ENCODE data around the gene MTMR1.

MTMR1 gene

DNA sequence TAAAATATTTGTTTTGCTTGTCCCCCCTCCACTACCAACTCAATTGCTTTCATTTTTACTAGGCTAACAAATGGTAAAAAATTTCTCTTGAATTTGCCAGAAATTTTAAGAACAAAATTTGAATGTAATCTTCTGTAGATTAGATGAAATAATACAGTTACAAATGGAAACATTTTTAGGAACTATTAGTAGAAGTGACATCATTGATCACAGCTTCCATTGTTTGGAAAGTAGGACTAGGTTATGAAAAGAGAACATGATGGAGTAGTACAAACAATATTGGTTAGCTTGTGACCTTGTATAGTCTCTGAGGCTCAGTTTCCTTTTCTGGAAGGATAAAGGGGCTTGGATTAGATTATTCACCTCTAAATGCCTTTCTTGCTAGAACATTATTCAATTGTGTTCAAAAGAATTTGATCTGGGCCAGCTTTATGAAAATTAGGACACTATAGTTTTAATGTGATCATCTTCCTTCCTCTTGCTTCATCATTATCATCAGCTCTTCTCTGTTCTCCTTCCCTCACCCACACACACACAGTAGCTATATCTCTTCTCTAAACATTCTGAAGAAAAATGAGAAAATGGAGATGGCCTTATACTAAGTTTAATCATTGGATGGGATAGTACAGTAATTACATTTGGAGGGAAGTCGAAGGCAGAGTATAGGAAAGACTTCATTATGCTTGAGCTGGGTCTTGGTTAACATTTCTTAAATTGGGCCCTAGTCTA, 9.9 kb downstream of the MTMR1 start:
- no peak overlapping the region for H3K4me3 ChIP-seq (ENCODE audit: low read length)
- H3K36me3 ChIP-seq (ENCODE audit: insufficient read depth, low read length) = peaks cover 5% of the 10 kb centered on the region
- no peaks in the 10 kb centered on the region for H3K4me1 ChIP-seq (ENCODE audit: insufficient read depth, low read length)
- no peak overlapping the region for H2AFZ ChIP-seq (ENCODE audit: low read depth, low read length)
- no peaks in the 10 kb centered on the region for H3K9me3 ChIP-seq (ENCODE audit: low read length)
- H3K27me3 ChIP-seq (ENCODE audit: insufficient read depth, low read length) = no peaks in the 10 kb centered on the region

DNA sequence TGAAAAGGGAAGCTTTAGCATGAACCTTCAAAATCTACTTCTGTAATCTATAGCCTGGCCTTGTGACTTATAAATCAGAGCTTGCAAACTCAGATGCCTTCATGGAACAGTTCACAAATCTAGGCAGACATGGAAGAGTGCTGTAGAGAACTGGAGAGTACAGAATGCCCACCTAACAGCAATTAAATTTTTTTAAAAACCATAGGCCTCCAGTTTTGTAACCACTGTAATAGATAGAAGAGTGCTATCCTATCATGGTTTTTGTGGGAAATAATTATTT, 10.4 kb downstream of the MTMR1 start:
- H3K4me3 ChIP-seq (ENCODE audit: low read length) = no peak overlapping the region
- no peaks in the 10 kb centered on the region for H3K27me3 ChIP-seq (ENCODE audit: insufficient read depth, low read length)
- H2AFZ ChIP-seq (ENCODE audit: low read depth, low read length) = no peak overlapping the region
- H3K4me1 ChIP-seq (ENCODE audit: insufficient read depth, low read length) = no peaks in the 10 kb centered on the region
- no peaks in the 10 kb centered on the region for H3K9me3 ChIP-seq (ENCODE audit: low read length)
- peaks cover 5% of the 10 kb centered on the region for H3K36me3 ChIP-seq (ENCODE audit: insufficient read depth, low read length)

DNA sequence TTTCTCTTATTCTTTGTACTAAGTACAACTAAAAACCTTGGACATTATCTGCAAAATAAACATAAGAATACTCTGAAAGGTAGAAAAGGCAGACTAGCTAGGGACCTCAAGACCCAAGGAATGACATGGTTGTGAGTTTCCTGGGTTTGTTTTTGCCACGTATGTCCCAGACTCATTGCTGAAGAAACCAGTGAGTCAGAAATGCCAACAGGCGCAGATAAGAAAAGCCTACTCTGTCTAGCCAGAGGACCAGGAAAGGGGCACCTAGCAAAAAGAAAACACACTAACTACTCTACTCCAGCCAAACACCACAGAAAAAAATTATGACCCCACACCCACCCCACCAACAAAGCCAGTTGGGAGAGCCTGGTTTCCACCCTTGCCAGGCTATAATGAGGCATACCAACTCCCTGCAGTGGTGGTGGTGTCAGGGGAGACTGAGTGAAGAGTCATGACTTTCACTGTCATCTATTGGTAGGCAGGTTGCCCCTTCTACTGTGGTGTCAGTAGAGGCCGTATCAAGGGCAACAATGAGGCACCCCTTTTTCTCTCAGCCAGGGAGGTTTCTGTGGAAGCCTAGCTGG, 10.9 kb downstream of the MTMR1 start:
- no peaks in the 10 kb centered on the region for H3K4me1 ChIP-seq (ENCODE audit: insufficient read depth, low read length)
- H3K4me3 ChIP-seq (ENCODE audit: low read length) = no peak overlapping the region
- no peaks in the 10 kb centered on the region for H3K27me3 ChIP-seq (ENCODE audit: insufficient read depth, low read length)
- H3K36me3 ChIP-seq (ENCODE audit: insufficient read depth, low read length) = peaks cover 5% of the 10 kb centered on the region
- H3K9me3 ChIP-seq (ENCODE audit: low read length) = no peaks in the 10 kb centered on the region
- H2AFZ ChIP-seq (ENCODE audit: low read depth, low read length) = no peak overlapping the region

DNA sequence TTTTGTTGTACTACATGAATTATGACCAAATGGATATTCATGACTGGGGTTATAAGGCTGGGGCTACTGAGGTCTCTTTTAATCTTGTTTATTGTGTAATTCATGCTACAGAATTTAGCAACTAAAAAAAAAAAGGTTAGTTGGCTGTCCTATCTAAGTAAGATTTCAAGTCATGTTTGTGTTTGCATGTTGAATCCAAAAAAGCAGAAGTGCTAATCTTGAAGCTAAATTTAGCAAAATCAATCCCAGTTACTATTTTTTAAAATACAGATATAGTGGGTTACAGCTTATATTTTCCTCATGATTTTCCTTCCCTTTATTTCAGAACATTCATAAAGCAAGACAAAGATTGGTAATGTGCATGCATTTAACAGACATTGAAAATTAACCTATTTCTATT, 19.4 kb downstream of the MTMR1 start:
- Histone ChIP-seq H3K27me3 (ENCODE audit: insufficient read depth, low read length) (no peaks in the 10 kb centered on the region), H2AFZ (ENCODE audit: low read depth, low read length) (no peak overlapping the region)

DNA sequence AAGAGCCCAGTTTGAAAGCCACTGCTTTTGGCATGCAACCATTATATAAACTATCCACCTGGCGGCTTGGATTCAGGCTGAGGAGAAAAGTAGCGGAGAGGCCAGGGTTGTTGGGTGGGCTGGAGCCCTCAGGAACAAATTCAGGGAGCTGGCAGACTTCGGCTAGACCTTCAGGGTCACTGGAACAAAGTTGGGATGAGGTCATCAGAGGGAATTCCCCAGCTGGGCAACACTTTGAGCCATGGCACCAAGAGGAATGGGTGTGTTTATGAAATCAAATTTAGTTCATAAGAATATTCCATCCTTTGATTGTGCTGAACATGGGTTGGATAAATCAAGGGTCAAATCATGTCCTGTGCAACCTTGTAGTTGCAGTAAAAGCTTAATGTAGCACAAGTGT, 22.0 kb downstream of the MTMR1 start:
- H3K36me3 ChIP-seq (ENCODE audit: insufficient read depth, low read length) = no peaks in the 10 kb centered on the region
- no peak overlapping the region for H3K4me3 ChIP-seq (ENCODE audit: low read length)
- no peaks in the 10 kb centered on the region for H3K4me1 ChIP-seq (ENCODE audit: insufficient read depth, low read length)
- H3K27me3 ChIP-seq (ENCODE audit: insufficient read depth, low read length) = no peaks in the 10 kb centered on the region
- H2AFZ ChIP-seq (ENCODE audit: low read depth, low read length) = no peak overlapping the region
- H3K9me3 ChIP-seq (ENCODE audit: low read length) = no peaks in the 10 kb centered on the region

More for the DNA sequence above, 19.4 kb downstream of the MTMR1 start:
- Histone ChIP-seq H3K36me3 (ENCODE audit: insufficient read depth, low read length) (no peaks in the 10 kb centered on the region), H3K4me1 (ENCODE audit: insufficient read depth, low read length) (no peaks in the 10 kb centered on the region), H3K9me3 (ENCODE audit: low read length) (no peaks in the 10 kb centered on the region), H3K4me3 (ENCODE audit: low read length) (no peak overlapping the region)

DNA sequence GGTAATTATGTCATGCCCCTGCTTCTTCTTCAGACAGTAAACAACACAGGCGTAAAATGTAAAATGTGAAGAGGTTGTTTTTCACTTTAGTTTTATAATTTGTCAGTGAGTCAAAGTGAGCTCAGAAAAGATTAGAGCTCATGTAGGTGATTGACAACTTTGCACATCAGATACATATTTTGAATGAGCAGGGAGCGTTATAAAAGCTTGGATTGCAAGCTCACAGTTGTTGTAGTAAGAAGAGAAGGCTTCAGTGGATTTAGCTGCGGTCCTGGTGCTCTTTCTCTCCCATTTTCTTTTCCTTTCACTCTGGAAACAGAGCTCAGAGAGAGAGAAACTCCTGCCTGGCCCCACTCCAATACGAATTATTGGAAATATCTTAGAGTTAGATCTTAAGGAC, 26.4 kb downstream of the MTMR1 start:
- Histone ChIP-seq H3K36me3 (ENCODE audit: insufficient read depth, low read length) (no peaks in the 10 kb centered on the region), H3K4me3 (ENCODE audit: low read length) (no peak overlapping the region), H3K4me1 (ENCODE audit: insufficient read depth, low read length) (no peaks in the 10 kb centered on the region), H3K27me3 (ENCODE audit: insufficient read depth, low read length) (no peaks in the 10 kb centered on the region), H2AFZ (ENCODE audit: low read depth, low read length) (no peak overlapping the region), H3K9me3 (ENCODE audit: low read length) (no peaks in the 10 kb centered on the region)

DNA sequence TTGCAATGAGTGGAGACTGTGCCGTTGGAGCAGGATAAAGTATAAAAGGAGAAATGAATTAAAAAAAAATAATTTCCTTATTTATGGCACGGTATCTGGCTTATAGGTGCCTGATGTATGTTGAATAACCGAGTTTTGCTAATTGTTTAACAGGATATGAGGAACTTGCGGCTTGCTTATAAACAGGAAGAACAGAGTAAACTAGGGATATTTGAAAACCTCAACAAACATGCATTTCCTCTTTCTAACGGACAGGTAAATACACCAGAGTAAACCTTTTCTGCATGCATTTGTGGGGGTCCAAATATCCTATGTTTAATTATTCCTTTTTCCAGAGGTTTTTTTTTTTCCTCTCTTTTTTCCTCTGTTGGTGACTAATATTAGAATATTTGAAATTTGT, 36.8 kb downstream of the MTMR1 start:
- Histone ChIP-seq H3K27me3 (ENCODE audit: insufficient read depth, low read length) (peaks cover 2% of the 10 kb centered on the region), H3K4me1 (ENCODE audit: insufficient read depth, low read length) (no peaks in the 10 kb centered on the region), H3K4me3 (ENCODE audit: low read length) (no peak overlapping the region), H3K36me3 (ENCODE audit: insufficient read depth, low read length) (peaks cover 27% of the 10 kb centered on the region), H2AFZ (ENCODE audit: low read depth, low read length) (no peak overlapping the region), H3K9me3 (ENCODE audit: low read length) (no peaks in the 10 kb centered on the region)

DNA sequence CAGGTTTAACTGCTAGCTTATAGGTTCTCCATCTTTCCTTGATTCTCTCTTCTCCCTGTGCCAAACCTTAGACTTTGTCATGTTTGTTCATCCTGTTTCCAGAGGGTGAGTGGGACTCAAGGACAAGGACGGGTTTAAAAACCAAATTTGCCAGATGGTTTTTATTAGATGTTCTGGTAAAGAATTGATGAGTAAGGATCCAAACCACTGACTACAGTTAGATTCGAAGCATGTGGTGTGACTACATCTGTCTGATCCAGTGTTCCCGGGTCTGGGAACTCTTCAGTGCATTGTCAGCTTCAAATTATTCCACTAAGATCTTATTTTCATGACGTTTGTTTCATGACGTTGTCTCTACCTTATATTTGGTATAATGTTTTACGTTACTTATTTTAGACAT, 37.5 kb downstream of the MTMR1 start:
- Histone ChIP-seq H3K9me3 (ENCODE audit: low read length) (no peaks in the 10 kb centered on the region), H2AFZ (ENCODE audit: low read depth, low read length) (no peak overlapping the region), H3K4me1 (ENCODE audit: insufficient read depth, low read length) (no peaks in the 10 kb centered on the region), H3K4me3 (ENCODE audit: low read length) (no peak overlapping the region), H3K36me3 (ENCODE audit: insufficient read depth, low read length) (peaks cover 33% of the 10 kb centered on the region), H3K27me3 (ENCODE audit: insufficient read depth, low read length) (peaks cover 2% of the 10 kb centered on the region)

DNA sequence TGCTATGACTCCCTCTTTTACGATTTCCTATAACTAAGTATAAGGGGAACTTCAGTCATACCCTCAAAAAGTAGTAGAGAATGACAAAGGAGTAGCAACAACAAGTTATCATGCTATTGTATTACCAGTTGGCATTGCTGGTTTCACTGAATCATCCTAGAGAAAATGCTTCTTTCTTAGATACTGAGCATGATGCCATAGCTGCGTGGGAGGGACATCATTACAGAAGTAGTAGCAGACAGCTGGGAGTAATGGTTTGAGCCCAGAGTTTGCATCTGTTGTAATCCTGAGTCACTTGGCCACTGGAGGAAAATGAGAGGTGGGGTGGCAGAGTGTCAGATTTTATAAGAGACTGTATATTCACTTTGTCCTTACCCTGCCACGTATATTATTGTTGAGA, 38.6 kb downstream of the MTMR1 start:
- Histone ChIP-seq H3K4me1 (ENCODE audit: insufficient read depth, low read length) (no peaks in the 10 kb centered on the region), H2AFZ (ENCODE audit: low read depth, low read length) (no peak overlapping the region), H3K4me3 (ENCODE audit: low read length) (no peak overlapping the region), H3K9me3 (ENCODE audit: low read length) (no peaks in the 10 kb centered on the region), H3K27me3 (ENCODE audit: insufficient read depth, low read length) (peaks cover 2% of the 10 kb centered on the region), H3K36me3 (ENCODE audit: insufficient read depth, low read length) (peaks cover 33% of the 10 kb centered on the region)

DNA sequence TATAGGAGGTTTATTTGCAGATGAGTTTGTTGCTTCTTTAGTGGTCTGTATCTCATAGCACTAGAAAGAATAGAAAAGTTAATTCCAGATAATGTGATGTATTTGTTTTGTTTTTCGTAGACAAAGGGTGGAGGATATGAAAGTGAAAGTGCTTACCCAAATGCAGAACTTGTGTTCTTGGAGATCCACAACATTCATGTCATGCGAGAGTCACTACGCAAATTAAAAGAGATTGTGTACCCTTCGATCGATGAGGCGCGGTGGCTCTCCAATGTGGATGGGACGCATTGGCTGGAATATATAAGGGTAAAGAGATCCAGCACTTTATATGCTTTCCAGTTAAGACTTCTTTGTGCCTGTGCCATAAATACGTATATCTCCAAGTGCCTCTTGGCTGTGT, 43.3 kb downstream of the MTMR1 start:
- Histone ChIP-seq H3K36me3 (ENCODE audit: insufficient read depth, low read length) (peaks cover 28% of the 10 kb centered on the region), H2AFZ (ENCODE audit: low read depth, low read length) (no peak overlapping the region), H3K4me3 (ENCODE audit: low read length) (no peak overlapping the region), H3K9me3 (ENCODE audit: low read length) (no peaks in the 10 kb centered on the region), H3K27me3 (ENCODE audit: insufficient read depth, low read length) (peaks cover 2% of the 10 kb centered on the region), H3K4me1 (ENCODE audit: insufficient read depth, low read length) (no peaks in the 10 kb centered on the region)

DNA sequence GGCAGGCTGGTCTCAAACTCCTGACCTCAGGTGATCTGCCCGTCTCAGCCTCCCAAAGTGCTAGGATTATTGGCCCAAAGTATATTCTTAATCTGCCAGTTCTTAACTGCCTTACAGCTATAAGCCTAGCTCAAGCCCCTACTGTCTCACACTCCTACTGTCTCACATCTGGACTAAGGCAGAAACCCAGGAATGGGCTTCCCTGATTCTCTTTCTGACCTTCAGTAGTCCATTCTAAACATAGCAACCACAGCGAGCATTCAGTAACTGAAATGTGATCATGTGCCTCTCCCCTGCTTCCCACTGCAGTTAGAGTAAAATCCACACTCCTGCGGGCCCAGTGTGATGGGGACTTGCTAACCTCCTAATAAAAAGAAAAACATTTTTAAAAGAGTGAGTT, 58.9 kb downstream of the MTMR1 start:
- Histone ChIP-seq H3K36me3 (ENCODE audit: insufficient read depth, low read length) (peaks cover 6% of the 10 kb centered on the region), H3K4me1 (ENCODE audit: insufficient read depth, low read length) (no peaks in the 10 kb centered on the region), H2AFZ (ENCODE audit: low read depth, low read length) (no peak overlapping the region), H3K27me3 (ENCODE audit: insufficient read depth, low read length) (no peaks in the 10 kb centered on the region), H3K9me3 (ENCODE audit: low read length) (no peaks in the 10 kb centered on the region), H3K4me3 (ENCODE audit: low read length) (no peak overlapping the region)

DNA sequence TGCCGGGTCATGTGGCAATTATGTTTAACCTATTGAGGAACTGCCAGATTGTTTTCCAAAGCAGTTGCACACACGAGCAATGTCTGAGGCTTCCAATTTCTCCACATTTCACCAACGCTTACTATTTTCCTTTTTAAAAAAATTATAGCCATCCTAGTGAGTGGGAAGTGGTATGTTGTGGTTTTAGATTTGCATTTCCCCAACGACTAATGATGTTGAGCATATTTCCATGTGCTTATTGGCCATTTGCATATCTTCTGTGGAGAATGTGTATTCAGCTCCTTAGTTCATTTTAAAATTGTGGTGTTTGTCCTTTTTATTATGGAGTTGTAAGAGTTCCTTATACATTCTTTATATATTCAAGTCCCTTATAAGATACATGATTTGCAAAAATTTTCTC, 60.2 kb downstream of the MTMR1 start:
- H3K4me3 ChIP-seq (ENCODE audit: low read length) = no peak overlapping the region
- no peaks in the 10 kb centered on the region for H3K9me3 ChIP-seq (ENCODE audit: low read length)
- H3K27me3 ChIP-seq (ENCODE audit: insufficient read depth, low read length) = no peaks in the 10 kb centered on the region
- no peaks in the 10 kb centered on the region for H3K4me1 ChIP-seq (ENCODE audit: insufficient read depth, low read length)
- H3K36me3 ChIP-seq (ENCODE audit: insufficient read depth, low read length) = peaks cover 6% of the 10 kb centered on the region
- no peak overlapping the region for H2AFZ ChIP-seq (ENCODE audit: low read depth, low read length)

DNA sequence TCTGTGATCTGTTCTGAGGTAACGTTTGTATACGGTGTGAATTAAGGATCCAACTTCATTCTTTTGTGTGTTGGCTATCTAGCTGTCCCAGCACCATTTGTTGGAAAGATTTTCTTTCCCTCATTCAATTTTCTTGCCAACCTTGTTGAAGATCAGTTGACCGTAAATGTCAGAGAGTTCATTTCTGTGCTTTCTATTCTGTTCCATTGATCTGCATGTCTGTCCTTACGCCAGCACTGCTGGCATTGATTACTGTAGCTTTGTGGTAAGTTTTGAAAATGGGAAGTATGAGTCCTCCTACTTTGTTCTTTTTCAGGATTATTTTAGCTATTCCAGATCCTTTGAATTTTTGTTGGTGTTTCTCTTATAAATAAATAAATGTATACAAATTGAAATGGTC, 60.8 kb downstream of the MTMR1 start:
- Histone ChIP-seq H3K9me3 (ENCODE audit: low read length) (no peaks in the 10 kb centered on the region), H3K36me3 (ENCODE audit: insufficient read depth, low read length) (peaks cover 6% of the 10 kb centered on the region), H2AFZ (ENCODE audit: low read depth, low read length) (no peak overlapping the region), H3K27me3 (ENCODE audit: insufficient read depth, low read length) (no peaks in the 10 kb centered on the region), H3K4me3 (ENCODE audit: low read length) (no peak overlapping the region), H3K4me1 (ENCODE audit: insufficient read depth, low read length) (no peaks in the 10 kb centered on the region)

DNA sequence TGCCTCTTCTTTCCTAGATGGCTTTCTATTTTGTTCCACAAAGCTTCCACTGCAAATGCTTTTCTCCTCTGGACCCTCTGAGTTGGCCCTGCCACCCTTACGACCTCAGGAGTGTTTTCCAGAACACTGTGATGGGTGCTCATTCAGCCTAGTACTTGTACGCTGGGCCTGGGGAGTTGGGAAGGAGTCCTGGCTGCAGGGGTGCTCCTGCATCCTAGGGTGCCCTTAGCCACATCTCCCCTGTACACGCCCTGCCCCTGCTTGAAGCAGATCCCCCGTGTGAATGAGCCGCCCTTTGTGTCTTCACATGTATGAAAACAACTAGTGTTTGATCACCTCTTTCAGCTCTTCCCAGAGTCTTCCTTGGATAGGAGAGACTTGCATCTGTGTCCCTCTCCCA, 64.2 kb downstream of the MTMR1 start:
- Histone ChIP-seq H2AFZ (ENCODE audit: low read depth, low read length) (no peak overlapping the region), H3K36me3 (ENCODE audit: insufficient read depth, low read length) (peaks cover 6% of the 10 kb centered on the region), H3K4me1 (ENCODE audit: insufficient read depth, low read length) (no peaks in the 10 kb centered on the region), H3K27me3 (ENCODE audit: insufficient read depth, low read length) (no peaks in the 10 kb centered on the region), H3K4me3 (ENCODE audit: low read length) (no peak overlapping the region), H3K9me3 (ENCODE audit: low read length) (no peaks in the 10 kb centered on the region)

Measured in neuron (in vitro differentiated cells).